ENCODE results near the gene COLEC11. TPM values are rescaled to one million over a fixed set of nuclear protein-coding genes. Genes with fewer than 3 reads are reported as not detected.

Gene COLEC11
- polyA plus RNA-seq, 1 donor: 1.5 TPM

Other genes with a start within 250 kb of the COLEC11 start
- gene EIPR1, start 217.3 kb upstream of the COLEC11 start, polyA plus RNA-seq: 22.5 TPM
- 74.8 TPM for gene TRAPPC12, start 215.4 kb upstream of the COLEC11 start, polyA plus RNA-seq
- gene ADI1, start 75.6 kb upstream of the COLEC11 start, polyA plus RNA-seq: 57.2 TPM
- gene RNASEH1, start 36.8 kb upstream of the COLEC11 start, polyA plus RNA-seq: 15.2 TPM
- 2,060 TPM for gene RPS7, start 19.9 kb upstream of the COLEC11 start, polyA plus RNA-seq
- gene ALLC, start 63.1 kb downstream of the COLEC11 start, polyA plus RNA-seq: not detected
- 0.33 TPM for gene DCDC2C, start 108.5 kb downstream of the COLEC11 start, polyA plus RNA-seq